ENCODE data around the gene GIMAP1. TPM values are rescaled to one million over a fixed set of nuclear protein-coding genes. Genes with fewer than 3 reads are reported as not detected.

GIMAP1 gene
- total and polyA plus RNA-seq, 2 of the 8 experiments (the other 6 are each of a cell fraction or from before 2014, with no cell fraction given) = not detected

GRCh38 chr7:150716939-150717338 lies 526 bp downstream of the GIMAP1 start (continued):
- TF ChIP-seq CHD7 (IDR thresholded peaks at IDR 0.05; ENCODE audit: insufficient replicate concordance, low read length) = no peak
- no peak for TF ChIP-seq CTBP2 (IDR thresholded peaks at IDR 0.05; ENCODE audit: borderline replicate concordance, insufficient read depth, insufficient read length, low read length)
- TF ChIP-seq FOSL1 (IDR thresholded peaks at IDR 0.05; ENCODE audit: insufficient read depth, low read depth, low read length) = no peak
- no peak for TF ChIP-seq JUN (IDR thresholded peaks at IDR 0.05; ENCODE audit: low read depth, low read length)
- TF ChIP-seq CHD2 (IDR thresholded peaks at IDR 0.05; ENCODE audit: low read length) = no peak
- no peak for TF ChIP-seq SP1 (IDR thresholded peaks at IDR 0.05; ENCODE audit: low read depth, low read length)
- TF ChIP-seq SP2 (IDR thresholded peaks at IDR 0.05; ENCODE audit: low read length) = no peak

All from H1 (cell line).